Measurements from ENCODE around the gene BPIFB4. TPM values are rescaled to one million over a fixed set of nuclear protein-coding genes. Genes with fewer than 3 reads are reported as not detected.

The BPIFB4 gene
- total and polyA plus RNA-seq, 2 donors (not counting 1 experiment from before 2014, with no cell fraction given): not detected

DNA sequence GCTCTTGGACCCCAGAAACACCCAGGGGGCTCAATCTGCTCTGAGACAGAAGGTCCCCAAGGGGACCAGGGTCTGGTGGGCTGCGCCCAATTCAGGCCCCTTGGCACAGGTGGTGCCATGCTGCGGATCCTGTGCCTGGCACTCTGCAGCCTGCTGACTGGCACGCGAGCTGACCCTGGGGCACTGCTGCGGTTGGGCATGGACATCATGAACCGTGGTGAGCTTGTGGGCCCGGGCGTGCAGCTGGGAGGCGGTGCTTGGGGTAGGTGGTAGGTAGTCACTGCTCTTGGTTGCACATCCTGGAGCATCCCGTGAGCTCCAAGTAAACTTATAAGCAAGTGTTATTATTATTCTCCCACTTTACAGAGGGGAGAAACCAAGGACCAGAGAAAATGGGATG is 47.9 kb upstream of the BPIFB4 start, which contains the start of gene BPIFB6:
TSS of gene BPIFB6 (plus strand) at position 118 of the 400 bp plus-strand sequence. CDS start at position 118, 0 bp downstream.
- no peaks in the 10 kb centered on the region for H4K20me1 ChIP-seq (ENCODE audit: control insufficient read depth, extremely low read depth, insufficient read depth, low read length)
- no peak within 1 kb of the TSS for H3K4me3 ChIP-seq (replicated peaks in 1 of 4; ENCODE audit: control extremely low read depth in 1 of 4, insufficient read depth in 1 of 4, low read depth in 3 of 4, low read length in 4 of 4)
- H3K36me3 ChIP-seq (ENCODE audit: control insufficient read depth, insufficient read depth, low read length): no peaks in the 10 kb centered on the region
- H3K9ac ChIP-seq (ENCODE audit: insufficient read depth, low read length): no peak within 1 kb of the TSS
- no peaks in the 10 kb centered on the region for H3K79me2 ChIP-seq (ENCODE audit: control insufficient read depth, insufficient read depth, low read length)
- no peaks in the 10 kb centered on the region for H3K27me3 ChIP-seq (ENCODE audit: control insufficient read depth, insufficient read depth, low read length)
- no peak within 1 kb of the TSS for H2AFZ ChIP-seq (ENCODE audit: low read length)
- no peak within 1 kb of the TSS for H3K4me2 ChIP-seq (ENCODE audit: extremely low read depth, insufficient read depth, low read length)
- H3K4me1 ChIP-seq (ENCODE audit: control insufficient read depth, extremely low read depth, insufficient read depth, low read length): no peaks in the 10 kb centered on the region
- no peaks in the 10 kb centered on the region for H3K9me3 ChIP-seq (ENCODE audit: control insufficient read depth, insufficient read depth, low read depth, low read length)
- TF ChIP-seq EZH2 (IDR thresholded peaks at IDR 0.05; ENCODE audit: low read length, missing control alignments) (no peak), CTCF (conservative IDR thresholded peaks at IDR 0.05 in 1 of 2, IDR thresholded peaks at IDR 0.05 in 1 of 2; ENCODE audit: low read depth in 1 of 2, low read length in 2 of 2) (no peak)
- H3K27ac ChIP-seq (ENCODE audit: insufficient read depth, low read length): no peak within 1 kb of the TSS
- no peak for DNase-seq (ENCODE audit: low read depth in 2 of 2)

GRCh38 chr20:33032555-33032954 is 46.9 kb upstream of the BPIFB4 start:
- Histone ChIP-seq H3K4me1 (ENCODE audit: control insufficient read depth, extremely low read depth, insufficient read depth, low read length) (no peaks in the 10 kb centered on the region), H4K20me1 (ENCODE audit: control insufficient read depth, extremely low read depth, insufficient read depth, low read length) (no peaks in the 10 kb centered on the region), H3K36me3 (ENCODE audit: control insufficient read depth, insufficient read depth, low read length) (no peaks in the 10 kb centered on the region), H3K9ac (ENCODE audit: insufficient read depth, low read length) (no peak overlapping the region), H3K9me3 (ENCODE audit: control insufficient read depth, insufficient read depth, low read depth, low read length) (no peaks in the 10 kb centered on the region), H2AFZ (ENCODE audit: low read length) (no peak overlapping the region), H3K27ac (ENCODE audit: insufficient read depth, low read length) (no peak overlapping the region), H3K79me2 (ENCODE audit: control insufficient read depth, insufficient read depth, low read length) (no peaks in the 10 kb centered on the region), H3K27me3 (ENCODE audit: control insufficient read depth, insufficient read depth, low read length) (no peaks in the 10 kb centered on the region), H3K4me3 (replicated peaks in 1 of 4; ENCODE audit: control extremely low read depth in 1 of 4, insufficient read depth in 1 of 4, low read depth in 3 of 4, low read length in 4 of 4) (no peak overlapping the region), H3K4me2 (ENCODE audit: extremely low read depth, insufficient read depth, low read length) (no peak overlapping the region)
- TF ChIP-seq EZH2 (IDR thresholded peaks at IDR 0.05; ENCODE audit: low read length, missing control alignments): no peak
- TF ChIP-seq CTCF (conservative IDR thresholded peaks at IDR 0.05 in 1 of 2, IDR thresholded peaks at IDR 0.05 in 1 of 2; ENCODE audit: low read depth in 1 of 2, low read length in 2 of 2): no peak
- no peak for DNase-seq (ENCODE audit: low read depth in 2 of 2)

GRCh38 chr20:33033381-33033780 is 46.1 kb upstream of the BPIFB4 start:
- no peaks in the 10 kb centered on the region for H3K27me3 ChIP-seq (ENCODE audit: control insufficient read depth, insufficient read depth, low read length)
- no peak for DNase-seq (ENCODE audit: low read depth in 2 of 2)

More at GRCh38 chr20:33033381-33033780, 46.1 kb upstream of the BPIFB4 start:
- no peaks in the 10 kb centered on the region for H3K79me2 ChIP-seq (ENCODE audit: control insufficient read depth, insufficient read depth, low read length)
- no peaks in the 10 kb centered on the region for H3K4me1 ChIP-seq (ENCODE audit: control insufficient read depth, extremely low read depth, insufficient read depth, low read length)
- H3K4me2 ChIP-seq (ENCODE audit: extremely low read depth, insufficient read depth, low read length): no peak overlapping the region
- H3K27ac ChIP-seq (ENCODE audit: insufficient read depth, low read length): no peak overlapping the region
- TF ChIP-seq CTCF (conservative IDR thresholded peaks at IDR 0.05 in 1 of 2, IDR thresholded peaks at IDR 0.05 in 1 of 2; ENCODE audit: low read depth in 1 of 2, low read length in 2 of 2) (no peak), EZH2 (IDR thresholded peaks at IDR 0.05; ENCODE audit: low read length, missing control alignments) (no peak)
- H2AFZ ChIP-seq (ENCODE audit: low read length): no peak overlapping the region
- no peak overlapping the region for H3K4me3 ChIP-seq (replicated peaks in 1 of 4; ENCODE audit: control extremely low read depth in 1 of 4, insufficient read depth in 1 of 4, low read depth in 3 of 4, low read length in 4 of 4)
- H3K9me3 ChIP-seq (ENCODE audit: control insufficient read depth, insufficient read depth, low read depth, low read length): no peaks in the 10 kb centered on the region
- no peaks in the 10 kb centered on the region for H4K20me1 ChIP-seq (ENCODE audit: control insufficient read depth, extremely low read depth, insufficient read depth, low read length)
- H3K36me3 ChIP-seq (ENCODE audit: control insufficient read depth, insufficient read depth, low read length): no peaks in the 10 kb centered on the region
- H3K9ac ChIP-seq (ENCODE audit: insufficient read depth, low read length): no peak overlapping the region

Data from fibroblast of lung (primary cell).